Tibial artery (tissue), 4 donors: ENCODE data around the gene MRPL38.
"Not testable (repeated sequence)": the region's sequence is repeated elsewhere in the genome, so short reads cannot be mapped to it uniquely, and the experiment has no call there.

Source experiments
- DNase-seq, 2 donors: peaks; one replicate each; pipeline ENCODE4 v3.0.0-alpha.2; 2019
- H3K27ac ChIP-seq, 2 donors: fragments of 200-600 bp; sonication (generic) in 1 of 2; 1 replicate in 1 of 2; 2 replicates in 1 of 2; pipeline ENCODE4 v1.5.1; 2018 to 2019; ENCODE audit warnings: mild to moderate bottlenecking in 1 of 2
- H3K27me3 ChIP-seq, 2 donors: fragments of 200-600 bp; sonication (generic) in 1 of 2; one replicate each; pipeline versions ENCODE4 v1.5.1 to v1.6.0; 2016 to 2019
- H3K36me3 ChIP-seq, 3 donors: fragments of 200-600 bp; sonication (generic) in 2 of 3; one replicate each; pipeline ENCODE4 v1.5.1; 2016 to 2019; ENCODE audit warnings: mild to moderate bottlenecking in 2 of 3
- H3K4me1 ChIP-seq, 4 donors: fragments of 200-600 bp; sonication (generic) in 2 of 4; 1 replicate in 3 of 4; 2 replicates in 1 of 4; pipeline ENCODE4 v1.5.1; 2016 to 2019
- H3K4me3 ChIP-seq, 2 donors: fragments of 200-600 bp; sonication (generic) in 1 of 2; 1 replicate in 1 of 2; 2 replicates in 1 of 2; pipeline ENCODE4 v1.5.1; 2018 to 2019; ENCODE audit warnings: mild to moderate bottlenecking in 2 of 2
- H3K9me3 ChIP-seq, 3 donors: fragments of 200-600 bp; sonication (generic) in 1 of 3; one replicate each; pipeline ENCODE4 v1.5.1; 2016 to 2019
- intact Hi-C: fragments of 100-400 bp; cut with DNase I; formaldehyde crosslinking; loops from one replicate; pipeline ENCODE4 v1.15.0; 2023; ENCODE audit warnings: low total_unique reads
- TF ChIP-seq, protein P1 (sequence below), 2 experiments: fragments of 200-600 bp in 1 of 2; fragments of 450-650 bp in 1 of 2; IDR thresholded peaks; one replicate each; pipeline ENCODE4 v1.5.1; 2017 to 2019; ENCODE audit warnings: antibody characterized with exemption in 2 of 2, mild to moderate bottlenecking in 1 of 2, moderate library complexity in 1 of 2

MRPL38 gene

DNA sequence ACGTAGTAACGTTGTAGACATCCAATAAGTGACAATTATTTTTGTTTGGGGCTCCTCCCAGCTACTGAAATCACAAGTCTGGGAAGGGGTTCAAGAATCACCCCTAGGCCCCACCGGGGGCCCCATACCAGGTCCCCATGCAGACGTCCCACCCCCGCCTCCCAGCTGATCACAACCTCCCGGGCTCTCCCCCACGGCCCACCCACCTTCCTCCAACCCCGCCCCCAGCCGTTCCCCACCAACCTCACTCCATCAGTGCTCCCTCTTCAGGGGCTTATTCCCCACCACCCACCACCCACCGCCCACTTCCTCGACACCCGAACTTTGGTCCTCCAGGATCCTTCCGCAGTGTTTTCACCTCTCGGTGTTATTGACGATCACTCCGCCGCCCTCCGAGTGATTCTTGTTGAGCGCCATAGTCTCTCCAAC, 49.8 kb downstream of the MRPL38 start:
- H3K27ac ChIP-seq, result peak overlapping the region; percentile 91 to 100
- H3K27me3 ChIP-seq, result no peaks in the 10 kb centered on the region
- TF ChIP-seq, protein P1, sequence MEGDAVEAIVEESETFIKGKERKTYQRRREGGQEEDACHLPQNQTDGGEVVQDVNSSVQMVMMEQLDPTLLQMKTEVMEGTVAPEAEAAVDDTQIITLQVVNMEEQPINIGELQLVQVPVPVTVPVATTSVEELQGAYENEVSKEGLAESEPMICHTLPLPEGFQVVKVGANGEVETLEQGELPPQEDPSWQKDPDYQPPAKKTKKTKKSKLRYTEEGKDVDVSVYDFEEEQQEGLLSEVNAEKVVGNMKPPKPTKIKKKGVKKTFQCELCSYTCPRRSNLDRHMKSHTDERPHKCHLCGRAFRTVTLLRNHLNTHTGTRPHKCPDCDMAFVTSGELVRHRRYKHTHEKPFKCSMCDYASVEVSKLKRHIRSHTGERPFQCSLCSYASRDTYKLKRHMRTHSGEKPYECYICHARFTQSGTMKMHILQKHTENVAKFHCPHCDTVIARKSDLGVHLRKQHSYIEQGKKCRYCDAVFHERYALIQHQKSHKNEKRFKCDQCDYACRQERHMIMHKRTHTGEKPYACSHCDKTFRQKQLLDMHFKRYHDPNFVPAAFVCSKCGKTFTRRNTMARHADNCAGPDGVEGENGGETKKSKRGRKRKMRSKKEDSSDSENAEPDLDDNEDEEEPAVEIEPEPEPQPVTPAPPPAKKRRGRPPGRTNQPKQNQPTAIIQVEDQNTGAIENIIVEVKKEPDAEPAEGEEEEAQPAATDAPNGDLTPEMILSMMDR (IDR thresholded peaks at IDR 0.05), result no peak
- peaks cover 0 to 51% (median 26%) of the 10 kb centered on the region in 4 donors for H3K4me1 ChIP-seq
- no peaks in the 10 kb centered on the region for H3K9me3 ChIP-seq
- peak overlapping the region; percentile 60 to 95 for H3K4me3 ChIP-seq
- DNase-seq, result no peak
- intact Hi-C loops, result no loop called here
- H3K36me3 ChIP-seq, result peaks cover 18 to 27% (median 24%) of the 10 kb centered on the region in 3 donors

DNA sequence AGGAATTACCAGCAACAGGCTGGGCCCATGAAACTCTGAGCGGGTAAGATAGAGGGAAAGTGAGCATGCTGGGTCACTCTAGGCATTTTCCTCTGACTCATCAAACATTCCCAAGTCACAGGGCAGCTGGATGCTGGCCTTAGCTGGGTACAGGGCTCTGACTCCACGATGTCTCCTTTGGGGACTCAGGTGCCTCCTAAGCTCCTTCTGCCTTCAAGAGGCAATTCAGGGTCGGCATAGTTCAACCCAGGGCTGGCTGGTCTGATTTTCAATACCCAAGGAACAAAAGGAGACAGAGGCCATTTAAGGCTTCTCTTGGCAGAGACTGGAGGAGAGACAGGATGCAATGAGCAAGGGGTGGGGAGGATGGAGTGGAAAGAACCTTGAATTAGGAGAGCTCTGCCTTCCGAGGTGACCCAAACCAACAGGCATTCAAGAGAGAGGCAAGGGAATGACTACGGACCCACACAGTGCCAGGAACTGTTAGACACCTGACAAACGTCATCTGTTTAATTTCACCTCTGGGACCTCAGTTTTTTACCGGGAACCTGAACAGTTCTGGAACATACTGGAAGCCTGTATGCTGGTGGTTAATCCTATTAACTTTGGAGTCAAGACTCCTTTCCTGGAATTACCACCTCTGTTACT, 50.5 kb downstream of the MRPL38 start:
- DNase-seq, result peak; percentile 66 to 84

DNA sequence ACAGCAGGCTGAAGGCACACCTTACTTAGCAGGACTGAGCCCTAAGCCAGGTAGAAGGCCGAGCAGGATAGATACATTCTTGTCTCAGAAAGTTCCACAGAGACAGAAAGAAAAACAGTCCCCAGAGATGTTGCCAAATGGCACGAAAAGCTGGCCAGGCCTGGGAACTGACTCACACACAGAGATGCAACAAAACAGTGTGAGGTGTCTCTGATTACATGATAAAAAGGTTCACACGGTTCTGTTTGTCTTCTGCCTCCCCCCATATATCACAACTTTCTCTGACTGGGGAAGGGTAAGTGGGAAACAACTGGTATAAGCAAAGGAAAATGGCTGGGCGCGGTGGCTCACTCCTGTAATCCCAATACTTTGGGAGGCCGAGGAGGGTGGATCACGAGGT, 51.3 kb downstream of the MRPL38 start:
- intact Hi-C loops, result no loop called here
- peaks cover 0 to 66% (median 33%) of the 10 kb centered on the region in 4 donors for H3K4me1 ChIP-seq

More for the DNA sequence above, 50.5 kb downstream of the MRPL38 start:
- H3K27me3 ChIP-seq, result no peaks in the 10 kb centered on the region
- H3K4me1 ChIP-seq, result peaks cover 0 to 58% (median 28%) of the 10 kb centered on the region in 4 donors
- peak overlapping the region; percentile 60 to 95 for H3K4me3 ChIP-seq
- TF ChIP-seq, protein P1 (IDR thresholded peaks at IDR 0.05), result no peak
- peak overlapping the region; percentile 91 to 100 for H3K27ac ChIP-seq
- H3K9me3 ChIP-seq, result no peaks in the 10 kb centered on the region
- intact Hi-C loops, result no loop called here
- H3K36me3 ChIP-seq, result peaks cover 25 to 34% (median 31%) of the 10 kb centered on the region in 3 donors

DNA sequence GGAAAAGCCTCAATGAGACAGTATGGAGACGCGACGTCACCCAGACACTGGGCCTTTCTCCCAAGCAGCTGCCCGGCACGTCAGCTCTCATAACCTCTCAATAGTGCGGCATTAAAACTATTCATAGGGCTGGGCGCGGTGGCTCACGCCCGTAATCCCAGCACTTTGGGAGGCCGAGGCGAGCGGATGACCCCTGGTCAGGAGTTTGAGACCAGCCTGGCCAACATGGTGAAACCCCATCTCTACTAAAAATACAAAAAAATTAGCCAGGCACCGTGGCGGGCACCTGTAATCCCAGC, 53.0 kb downstream of the MRPL38 start:
- intact Hi-C loops, DNase-seq: not testable (repeated sequence)
- peaks cover 51 to 60% (median 57%) of the 10 kb centered on the region in 3 donors for H3K36me3 ChIP-seq

More for the DNA sequence above, 51.3 kb downstream of the MRPL38 start:
- Histone ChIP-seq H3K9me3 (no peaks in the 10 kb centered on the region), H3K27me3 (no peaks in the 10 kb centered on the region), H3K36me3 (peaks cover 33 to 42% (median 39%) of the 10 kb centered on the region in 3 donors), H3K27ac (peak overlapping the region; percentile 91 to 100), H3K4me3 (peak overlapping the region; percentile 60 to 95)
- TF ChIP-seq, protein P1 (IDR thresholded peaks at IDR 0.05), result no peak
- no peak for DNase-seq

DNA sequence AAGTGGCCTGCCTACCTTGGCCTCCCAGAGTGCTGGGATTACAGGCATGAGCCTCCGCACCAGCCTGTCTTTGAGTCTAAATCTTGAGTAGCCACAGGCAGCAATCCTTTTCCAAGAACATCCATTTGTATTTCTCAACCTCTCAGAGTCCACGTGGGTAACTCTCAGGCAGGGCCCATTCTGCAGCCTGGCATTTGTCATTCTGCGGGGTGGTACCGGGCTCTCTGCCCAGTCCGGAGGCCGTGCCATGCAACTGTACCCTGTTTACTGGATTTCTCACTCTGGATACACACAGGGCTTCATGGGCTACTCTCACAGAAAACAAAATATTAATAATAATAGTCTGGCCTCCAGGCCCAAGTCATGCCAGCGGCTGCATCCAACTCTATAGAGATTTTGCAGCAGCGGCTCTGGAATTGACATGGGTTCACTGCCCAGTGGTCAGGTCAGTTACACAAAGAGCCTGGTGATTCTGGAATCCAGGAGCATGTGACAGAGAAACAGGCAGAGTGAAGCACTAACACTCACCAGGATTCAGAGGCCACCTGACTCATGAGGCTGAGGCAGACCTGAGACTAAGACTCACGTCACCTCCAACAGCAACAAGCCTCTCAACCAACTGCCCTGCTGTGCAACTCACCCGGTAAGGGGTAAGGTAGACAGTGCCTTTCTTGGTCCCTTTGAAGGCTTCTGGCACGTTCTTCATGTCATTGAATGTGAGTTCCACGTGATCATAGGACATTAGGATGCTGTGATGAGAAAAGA, 53.6 kb downstream of the MRPL38 start:
- intact Hi-C loops, result no loop called here
- Histone ChIP-seq H3K36me3 (peaks cover 56 to 65% (median 62%) of the 10 kb centered on the region in 3 donors), H3K27ac (peak overlapping the region in 1 of 2 donors; percentile 11), H3K4me3 (no peak overlapping the region), H3K9me3 (no peaks in the 10 kb centered on the region), H3K27me3 (no peaks in the 10 kb centered on the region), H3K4me1 (peaks cover 0 to 84% (median 37%) of the 10 kb centered on the region in 4 donors)
- DNase-seq, result no peak
- TF ChIP-seq, protein P1 (IDR thresholded peaks at IDR 0.05), result no peak

More for the DNA sequence above, 53.0 kb downstream of the MRPL38 start:
- peaks cover 0 to 84% (median 36%) of the 10 kb centered on the region in 4 donors for H3K4me1 ChIP-seq
- not testable (repeated sequence) for H3K4me3 ChIP-seq, H3K9me3 ChIP-seq, H3K27ac ChIP-seq, H3K27me3 ChIP-seq

DNA sequence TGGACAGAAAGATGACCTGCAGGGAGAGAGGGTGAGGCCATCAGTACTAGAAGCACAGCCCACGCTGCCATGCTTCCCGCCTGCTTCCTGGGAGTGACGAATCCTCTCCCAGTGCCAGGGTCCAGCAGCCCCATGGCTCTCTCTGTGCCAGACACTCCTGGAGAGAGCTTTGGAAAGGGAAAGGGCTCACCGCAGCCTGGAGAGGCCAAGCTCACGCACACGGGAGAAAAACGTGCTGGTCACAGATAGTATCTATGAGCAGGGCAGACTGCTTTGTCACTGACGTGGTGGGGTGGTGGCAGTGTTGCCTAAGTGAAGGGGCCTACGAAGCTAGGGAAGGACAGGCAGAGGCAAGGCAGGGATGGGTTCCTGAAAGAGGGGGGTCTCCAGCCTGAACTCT, 55.0 kb downstream of the MRPL38 start:
- Histone ChIP-seq H3K27me3 (no peaks in the 10 kb centered on the region), H3K4me3 (no peak overlapping the region), H3K36me3 (peaks cover 59 to 70% (median 66%) of the 10 kb centered on the region in 3 donors), H3K9me3 (no peaks in the 10 kb centered on the region), H3K27ac (peak overlapping the region in 1 of 2 donors; percentile 21), H3K4me1 (peaks cover 0 to 96% (median 50%) of the 10 kb centered on the region in 4 donors)
- TF ChIP-seq, protein P1 (IDR thresholded peaks at IDR 0.05), result no peak
- intact Hi-C loops, result no loop called here
- DNase-seq, result no peak
